HG03457 (cell line): ENCODE data around the gene TRMT1.

Experiments
- ATAC-seq: cut with Tn5 transposase; IDR thresholded peaks from one replicate; pipeline ENCODE4 v1.9.1; 2021; ENCODE audit warnings: moderate number of reproducible peaks; ENCODE audit not compliant: unreplicated experiment

TRMT1 gene

GRCh38 chr19:13103581-13104359 lies 12.8 kb downstream of the TRMT1 start:
- no peak for ATAC-seq

DNA sequence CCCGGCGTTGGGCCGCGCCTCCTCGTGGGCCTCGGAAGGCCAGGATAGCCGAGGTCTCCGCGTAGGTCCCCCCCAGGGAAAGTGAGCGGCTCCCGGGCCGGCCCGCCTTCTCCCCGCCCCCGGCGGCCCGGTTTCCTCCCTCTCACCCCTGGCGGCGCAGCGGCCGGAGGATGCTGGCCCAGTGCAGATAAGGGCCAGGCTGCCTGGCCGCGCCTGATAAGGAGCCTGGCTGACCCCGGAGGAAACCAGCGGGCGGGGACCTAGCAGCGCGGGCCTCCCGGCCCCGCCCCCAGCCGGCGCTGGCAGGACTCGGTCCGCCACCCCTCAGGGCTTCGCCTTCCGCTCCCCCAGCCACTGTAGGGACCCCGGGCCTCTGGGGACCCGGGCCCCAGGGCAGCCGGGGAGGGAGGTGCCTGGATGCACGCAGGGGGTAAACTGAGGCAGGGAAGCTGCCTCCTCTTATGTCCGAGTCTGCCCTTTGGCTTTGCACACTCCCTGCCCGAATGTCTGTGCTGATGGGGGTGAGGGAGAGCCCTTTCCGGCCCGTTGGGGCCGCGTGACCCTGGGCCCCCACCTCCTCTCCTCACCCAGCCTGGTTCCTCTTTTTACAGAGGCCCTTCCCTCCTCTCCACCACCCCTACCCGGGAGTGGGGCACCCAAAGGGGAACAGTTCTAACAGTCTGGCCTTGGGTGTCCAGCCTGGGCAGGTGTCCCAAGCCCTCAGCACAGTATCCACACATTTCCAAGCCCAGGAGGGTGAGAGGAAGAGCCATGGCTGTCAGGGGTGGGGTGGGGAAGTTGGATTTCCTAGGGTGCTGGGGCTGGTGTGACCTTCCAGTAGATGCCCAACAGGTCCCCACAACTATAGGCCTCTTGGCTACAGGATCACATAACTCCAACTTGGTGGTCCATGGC lies 13.6 kb downstream of the TRMT1 start, which contains the start of gene LYL1:
Gene LYL1 (minus strand): TSS at position 193 of the 915 bp plus-strand sequence. CDS start 1,687 bp downstream, outside the sequence.
- ATAC-seq: no peak

GRCh38 chr19:13102416-13102665 lies 14.2 kb downstream of the TRMT1 start:
- no peak for ATAC-seq

GRCh38 chr19:13101590-13102415 lies 14.7 kb downstream of the TRMT1 start:
- ATAC-seq: no peak

GRCh38 chr19:13100841-13101589 lies 15.5 kb downstream of the TRMT1 start:
- no peak for ATAC-seq

DNA sequence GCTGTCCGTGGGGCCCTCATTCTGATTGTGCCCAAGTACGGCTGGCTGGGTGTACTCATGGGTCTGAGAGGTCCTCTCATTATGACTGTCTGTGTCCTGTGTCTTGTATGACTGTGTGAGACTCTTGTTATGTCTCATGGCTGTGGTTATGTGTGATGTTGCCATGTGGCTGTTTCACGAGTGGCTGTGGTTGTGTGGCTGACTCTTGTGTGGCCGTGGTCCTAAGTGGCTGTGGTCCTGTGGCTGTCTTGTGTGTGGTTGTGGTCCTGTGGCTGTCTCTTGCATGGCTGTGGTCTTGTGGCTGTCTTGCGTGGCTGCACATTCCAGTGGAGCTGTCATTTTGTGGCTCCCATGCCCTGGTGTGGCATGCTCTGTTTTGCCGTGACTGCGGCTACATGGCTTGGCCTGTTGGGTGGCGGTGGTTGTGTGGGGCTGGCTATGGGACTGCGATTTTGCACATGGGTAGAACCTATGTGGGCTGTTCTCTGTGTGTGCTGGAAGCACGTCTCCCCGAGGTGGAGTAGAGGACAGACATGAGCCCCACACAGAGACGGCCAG lies 16.4 kb downstream of the TRMT1 start:
- ATAC-seq: no peak

DNA sequence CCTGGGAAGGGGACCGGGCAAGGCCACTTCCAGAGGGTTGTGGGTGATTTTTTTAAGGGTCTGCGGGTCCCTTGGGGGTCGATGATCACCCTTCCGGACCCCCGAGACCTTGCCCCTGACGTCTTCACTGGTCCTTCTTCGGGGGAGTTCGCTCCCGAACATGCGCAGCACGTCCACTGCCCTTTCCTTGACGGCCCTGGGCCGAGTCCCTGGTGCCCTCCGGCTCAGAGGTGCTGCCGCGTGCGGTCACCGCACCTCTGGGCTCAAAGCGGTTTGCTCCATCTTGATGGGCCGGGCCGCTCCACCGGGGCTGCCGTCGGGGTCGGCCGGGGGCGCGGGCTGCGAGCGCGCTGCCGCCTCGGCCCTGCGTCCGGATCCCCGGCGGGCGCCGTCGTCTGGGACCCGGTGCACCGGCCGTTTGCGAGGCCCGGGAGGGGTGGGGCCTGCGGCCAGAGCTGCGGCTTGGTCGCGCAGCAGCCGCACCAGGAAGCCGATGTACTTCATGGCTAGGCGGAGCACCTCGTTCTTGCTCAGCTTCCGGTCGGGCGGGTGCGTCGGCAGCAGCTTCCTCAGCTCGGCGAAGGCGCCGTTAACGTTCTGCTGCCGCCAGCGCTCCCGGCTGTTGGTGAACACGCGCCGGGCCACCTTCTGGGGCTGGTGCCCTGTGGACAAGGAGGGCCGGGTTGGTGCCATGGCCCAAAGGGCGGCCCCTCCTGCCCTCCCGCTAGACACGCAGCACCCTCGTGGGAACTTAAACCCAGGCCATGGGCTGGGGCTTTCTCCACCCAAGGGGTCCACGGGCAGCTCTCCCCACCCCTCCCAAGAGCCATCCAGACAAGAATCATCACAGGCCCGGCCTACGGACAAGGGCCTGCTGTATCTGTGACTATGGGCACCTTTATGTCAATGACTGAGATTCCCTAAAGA lies 17.2 kb downstream of the TRMT1 start:
- ATAC-seq: no peak

- no peak for ATAC-seq
Measured at GRCh38 chr19:13098277-13099072, 18.1 kb downstream of the TRMT1 start.

GRCh38 chr19:13097463-13098258 lies 18.9 kb downstream of the TRMT1 start:
- no peak for ATAC-seq

DNA sequence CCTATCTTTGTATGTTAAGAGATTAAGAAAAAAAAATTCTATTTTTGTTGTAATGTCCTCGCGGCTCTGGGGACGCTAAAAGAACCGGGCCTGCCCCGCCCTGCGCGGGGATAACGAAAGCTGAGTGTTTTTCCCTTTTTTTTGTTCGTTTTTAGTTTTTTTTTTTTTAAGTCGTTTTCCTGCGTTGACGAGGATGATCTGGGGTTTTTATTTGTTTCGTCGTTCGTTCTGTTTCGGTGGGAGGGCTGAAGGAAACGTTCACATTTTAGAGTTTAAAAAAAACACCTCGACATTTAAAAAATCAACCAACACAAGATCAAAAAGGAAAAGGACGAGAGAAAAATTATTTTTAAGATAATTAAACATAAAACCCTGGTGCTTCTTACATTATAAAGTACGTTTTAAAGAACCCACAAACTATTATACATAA lies 19.5 kb downstream of the TRMT1 start:
- ATAC-seq: no peak

DNA sequence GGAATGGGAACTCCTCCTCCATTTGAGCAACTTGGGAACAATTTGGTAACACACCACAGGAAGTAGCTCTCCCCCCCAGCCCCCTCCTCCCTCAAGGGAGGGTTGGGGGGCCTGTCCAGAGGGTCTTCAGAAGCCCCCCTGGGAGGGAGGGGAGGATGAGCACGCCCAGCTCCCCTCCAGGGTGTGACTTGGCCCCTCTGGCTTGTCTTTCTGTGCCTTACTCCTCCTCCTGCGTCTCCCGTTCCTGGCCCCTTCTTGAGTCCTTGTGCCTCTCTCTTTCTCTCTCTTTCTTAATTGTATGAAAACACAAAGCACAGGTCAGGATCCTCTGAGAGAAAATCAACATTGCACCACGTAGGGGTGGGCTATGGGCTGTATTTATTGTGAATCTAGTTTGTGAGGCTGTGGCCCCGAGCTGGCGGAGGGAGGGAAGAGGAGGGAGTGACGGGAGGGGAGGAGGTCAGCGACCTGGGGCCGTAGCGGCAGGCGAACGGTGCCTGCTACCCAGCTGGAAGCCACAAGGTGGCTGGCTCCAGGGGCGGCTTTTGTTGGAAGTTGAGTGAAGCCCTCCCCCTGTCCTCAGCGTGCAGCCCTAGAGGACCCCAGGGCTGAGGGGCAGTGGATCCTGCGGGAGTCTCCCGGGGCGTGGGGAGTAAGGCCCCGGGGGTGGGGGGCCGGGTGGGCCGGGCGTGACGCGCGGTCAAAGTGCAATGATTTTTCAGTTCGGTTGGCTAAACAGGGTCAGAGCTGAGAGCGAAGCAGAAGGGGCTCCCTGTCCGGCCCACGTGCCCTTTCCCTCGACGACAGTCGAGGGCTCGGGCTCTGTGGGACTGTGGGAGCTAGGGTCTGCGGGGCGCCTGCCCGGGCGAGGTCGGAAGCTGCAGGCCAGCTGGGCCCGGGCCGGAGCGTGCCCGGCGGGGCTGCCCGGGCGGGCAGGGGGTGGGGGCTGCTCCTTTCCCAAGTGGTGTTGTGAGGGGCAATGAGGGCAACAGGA lies 20.3 kb downstream of the TRMT1 start:
- ATAC-seq: no peak

GRCh38 chr19:13095393-13095784 lies 21.2 kb downstream of the TRMT1 start:
- ATAC-seq: no peak

DNA sequence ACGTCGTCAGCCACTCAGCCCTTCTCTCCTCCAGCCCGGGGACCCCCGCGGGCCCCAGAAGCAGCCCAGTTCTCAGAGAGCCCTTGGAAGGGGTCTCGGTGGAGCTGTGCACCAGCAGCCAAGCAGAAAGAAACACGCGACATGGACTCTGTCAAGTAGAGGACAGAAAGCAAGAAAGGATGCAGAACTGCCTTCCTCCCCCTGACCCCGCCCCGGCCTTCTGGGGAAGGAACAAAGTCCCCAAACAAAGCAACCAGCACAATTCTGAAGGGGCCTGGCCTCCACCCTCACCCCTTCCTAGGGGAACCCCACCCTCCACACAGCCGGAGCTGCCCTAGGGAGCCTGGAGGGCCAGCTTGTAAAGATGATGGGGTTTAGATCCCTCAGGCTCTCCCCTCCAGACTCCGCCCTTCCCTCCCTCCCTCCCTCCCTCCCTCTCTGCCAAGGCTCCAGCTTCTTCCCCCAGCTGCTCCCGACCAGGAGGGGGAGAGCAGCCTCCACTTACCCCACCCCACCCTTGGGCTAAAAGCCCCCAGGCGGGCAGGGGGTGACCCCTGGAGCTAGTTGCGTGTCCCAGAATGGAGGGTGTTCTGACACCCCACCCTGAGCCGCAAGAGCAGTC lies 21.7 kb downstream of the TRMT1 start:
- ATAC-seq: no peak

DNA sequence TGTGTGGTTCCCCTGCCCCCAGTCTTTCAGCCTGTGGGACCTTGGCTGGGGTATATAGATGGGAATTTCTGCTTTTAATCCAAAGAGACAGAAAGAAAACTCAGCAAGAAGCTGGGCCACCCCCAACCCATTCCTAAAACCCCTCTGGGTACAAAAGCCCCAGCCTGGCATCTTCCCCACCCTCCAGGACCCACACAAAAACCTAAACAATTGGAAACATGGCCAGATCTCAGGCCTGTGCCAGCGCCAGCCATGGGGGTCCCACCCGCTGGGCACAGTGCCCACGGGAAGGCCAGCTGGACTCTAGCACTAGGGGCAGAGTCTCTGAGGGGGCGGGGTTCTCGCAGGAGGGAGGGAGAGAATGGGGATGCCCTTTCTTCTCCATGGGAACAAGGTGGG lies 22.4 kb downstream of the TRMT1 start:
- no peak for ATAC-seq

DNA sequence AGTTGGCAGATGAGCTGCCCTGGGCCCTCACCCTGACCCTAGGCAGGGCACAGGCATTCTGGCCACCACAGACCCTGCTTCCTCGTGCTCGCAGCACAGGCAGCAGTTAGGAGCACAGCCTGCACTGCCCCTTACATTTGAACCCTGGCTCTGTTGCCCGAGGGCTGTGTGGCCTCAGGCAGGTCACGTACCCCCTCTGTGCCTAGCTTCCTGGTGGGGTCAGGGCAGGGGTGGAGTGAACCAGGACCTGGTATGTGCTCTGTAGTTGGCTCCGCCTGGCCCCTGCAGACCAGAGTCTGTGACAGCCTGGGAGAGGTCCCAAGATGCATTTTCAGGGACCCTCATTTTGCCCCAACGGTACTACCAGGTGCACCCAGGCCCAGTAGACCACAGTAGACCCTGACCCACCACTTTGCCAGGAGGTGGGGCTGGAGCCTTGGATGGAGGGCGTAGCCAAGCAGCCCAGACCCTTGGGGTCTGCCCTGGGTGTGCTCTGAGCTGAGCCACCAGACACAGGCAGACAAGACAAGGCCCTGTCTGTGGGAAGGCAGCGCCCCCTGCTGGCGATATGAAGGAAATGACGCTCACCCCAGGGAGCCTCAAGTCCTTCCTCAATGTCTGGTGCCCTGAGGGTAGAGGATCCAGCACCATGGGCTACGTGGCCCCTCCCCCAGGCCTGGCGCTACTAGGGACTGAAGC lies 23.0 kb downstream of the TRMT1 start:
- no peak for ATAC-seq
